Measurements from ENCODE around the gene ADIG.

Gene ADIG

GRCh38 chr20:38554986-38555385 lies 26.0 kb upstream of the ADIG start:
- H3K4me1 ChIP-seq (ENCODE audit: control insufficient read depth, insufficient read depth, low read length): peaks cover 11% of the 10 kb centered on the region
- no peaks in the 10 kb centered on the region for H3K27me3 ChIP-seq (replicated peaks; ENCODE audit: control insufficient read depth, insufficient read depth, low read length)
- DNase-seq (ENCODE audit: low read depth): no peak
- no peak overlapping the region for H3K4me3 ChIP-seq (ENCODE audit: low read length)
- H3K36me3 ChIP-seq (ENCODE audit: control insufficient read depth, insufficient read depth, low read length, severe bottlenecking): peaks cover 89% of the 10 kb centered on the region
- H3K9ac ChIP-seq (ENCODE audit: low read length): no peak overlapping the region
- no peaks in the 10 kb centered on the region for H3K9me3 ChIP-seq (ENCODE audit: control insufficient read depth, low read length)

DNA sequence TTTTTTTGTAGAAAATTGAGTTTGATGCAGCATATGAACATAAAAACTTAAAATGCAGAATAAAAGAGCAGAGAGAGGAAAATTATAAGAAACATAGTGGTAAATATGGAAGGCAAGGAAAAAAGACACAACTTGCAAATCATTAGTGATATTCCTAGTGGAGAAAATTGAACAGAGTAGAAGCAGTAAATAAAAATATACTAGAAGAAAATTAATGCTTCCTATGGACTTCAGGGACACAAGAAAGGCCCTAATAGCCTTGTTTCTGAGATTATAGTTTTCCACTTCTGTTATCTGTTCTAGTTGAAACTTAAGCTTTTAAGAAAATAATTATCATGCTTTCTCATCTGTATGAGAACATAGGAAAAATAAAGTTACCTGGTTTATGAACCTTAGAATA lies 25.6 kb upstream of the ADIG start:
- Histone ChIP-seq H3K9me3 (ENCODE audit: control insufficient read depth, low read length) (no peaks in the 10 kb centered on the region), H3K4me3 (ENCODE audit: low read length) (no peak overlapping the region), H3K27me3 (replicated peaks; ENCODE audit: control insufficient read depth, insufficient read depth, low read length) (no peaks in the 10 kb centered on the region), H3K36me3 (ENCODE audit: control insufficient read depth, insufficient read depth, low read length, severe bottlenecking) (peaks cover 93% of the 10 kb centered on the region), H3K9ac (ENCODE audit: low read length) (no peak overlapping the region), H3K4me1 (ENCODE audit: control insufficient read depth, insufficient read depth, low read length) (peaks cover 11% of the 10 kb centered on the region)
- no peak for DNase-seq (ENCODE audit: low read depth)

DNA sequence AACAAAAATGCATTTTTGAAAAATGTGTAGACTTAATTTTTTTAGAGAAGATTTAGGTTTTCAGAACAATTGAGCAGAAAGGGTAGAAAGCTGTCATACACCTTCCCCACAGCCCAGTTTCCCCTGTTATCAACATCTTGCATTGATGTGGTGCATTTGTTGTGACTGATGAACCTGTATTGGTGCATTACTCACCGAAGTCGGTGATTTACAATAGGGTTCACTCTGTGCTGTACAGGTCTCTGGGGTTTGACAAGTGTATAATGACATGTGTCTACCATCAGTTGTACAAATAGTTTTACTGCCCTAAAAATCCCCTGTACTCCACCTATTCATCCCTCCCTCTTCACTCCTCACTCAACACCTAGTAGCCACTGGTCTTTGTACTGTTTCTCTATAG lies 23.8 kb upstream of the ADIG start:
- no peak for DNase-seq (ENCODE audit: low read depth)
- Histone ChIP-seq H3K36me3 (ENCODE audit: control insufficient read depth, insufficient read depth, low read length, severe bottlenecking) (peaks cover 78% of the 10 kb centered on the region), H3K9me3 (ENCODE audit: control insufficient read depth, low read length) (no peaks in the 10 kb centered on the region), H3K9ac (ENCODE audit: low read length) (no peak overlapping the region), H3K27me3 (replicated peaks; ENCODE audit: control insufficient read depth, insufficient read depth, low read length) (no peaks in the 10 kb centered on the region), H3K4me1 (ENCODE audit: control insufficient read depth, insufficient read depth, low read length) (peaks cover 11% of the 10 kb centered on the region), H3K4me3 (ENCODE audit: low read length) (no peak overlapping the region)

- Histone ChIP-seq H3K4me3 (ENCODE audit: low read length) (no peak overlapping the region), H3K9ac (ENCODE audit: low read length) (no peak overlapping the region), H3K27me3 (replicated peaks; ENCODE audit: control insufficient read depth, insufficient read depth, low read length) (no peaks in the 10 kb centered on the region), H3K9me3 (ENCODE audit: control insufficient read depth, low read length) (no peaks in the 10 kb centered on the region), H3K36me3 (ENCODE audit: control insufficient read depth, insufficient read depth, low read length, severe bottlenecking) (peaks cover 75% of the 10 kb centered on the region), H3K4me1 (ENCODE audit: control insufficient read depth, insufficient read depth, low read length) (peaks cover 11% of the 10 kb centered on the region)
- DNase-seq (ENCODE audit: low read depth): no peak
Observed at GRCh38 chr20:38558596-38559360, 22.2 kb upstream of the ADIG start.

- Histone ChIP-seq H3K9me3 (ENCODE audit: control insufficient read depth, low read length) (no peaks in the 10 kb centered on the region), H3K9ac (ENCODE audit: low read length) (no peak overlapping the region), H3K27me3 (replicated peaks; ENCODE audit: control insufficient read depth, insufficient read depth, low read length) (no peaks in the 10 kb centered on the region), H3K4me1 (ENCODE audit: control insufficient read depth, insufficient read depth, low read length) (peaks cover 4% of the 10 kb centered on the region), H3K36me3 (ENCODE audit: control insufficient read depth, insufficient read depth, low read length, severe bottlenecking) (peaks cover 65% of the 10 kb centered on the region), H3K4me3 (ENCODE audit: low read length) (no peak overlapping the region)
- DNase-seq (ENCODE audit: low read depth): peak; percentile 42
Observed at GRCh38 chr20:38559764-38560163, 21.2 kb upstream of the ADIG start.

- Histone ChIP-seq H3K4me3 (ENCODE audit: low read length) (no peak overlapping the region), H3K27me3 (replicated peaks; ENCODE audit: control insufficient read depth, insufficient read depth, low read length) (no peaks in the 10 kb centered on the region), H3K36me3 (ENCODE audit: control insufficient read depth, insufficient read depth, low read length, severe bottlenecking) (peaks cover 57% of the 10 kb centered on the region), H3K9me3 (ENCODE audit: control insufficient read depth, low read length) (no peaks in the 10 kb centered on the region), H3K4me1 (ENCODE audit: control insufficient read depth, insufficient read depth, low read length) (no peaks in the 10 kb centered on the region), H3K9ac (ENCODE audit: low read length) (no peak overlapping the region)
- DNase-seq (ENCODE audit: low read depth): no peak
Observed at GRCh38 chr20:38563802-38564431, 17.1 kb upstream of the ADIG start.

- Histone ChIP-seq H3K36me3 (ENCODE audit: control insufficient read depth, insufficient read depth, low read length, severe bottlenecking) (peaks cover 57% of the 10 kb centered on the region), H3K4me3 (ENCODE audit: low read length) (no peak overlapping the region), H3K4me1 (ENCODE audit: control insufficient read depth, insufficient read depth, low read length) (no peaks in the 10 kb centered on the region), H3K9me3 (ENCODE audit: control insufficient read depth, low read length) (no peaks in the 10 kb centered on the region), H3K27me3 (replicated peaks; ENCODE audit: control insufficient read depth, insufficient read depth, low read length) (no peaks in the 10 kb centered on the region), H3K9ac (ENCODE audit: low read length) (no peak overlapping the region)
- no peak for DNase-seq (ENCODE audit: low read depth)
Observed at GRCh38 chr20:38564680-38565079, 16.3 kb upstream of the ADIG start.

DNA sequence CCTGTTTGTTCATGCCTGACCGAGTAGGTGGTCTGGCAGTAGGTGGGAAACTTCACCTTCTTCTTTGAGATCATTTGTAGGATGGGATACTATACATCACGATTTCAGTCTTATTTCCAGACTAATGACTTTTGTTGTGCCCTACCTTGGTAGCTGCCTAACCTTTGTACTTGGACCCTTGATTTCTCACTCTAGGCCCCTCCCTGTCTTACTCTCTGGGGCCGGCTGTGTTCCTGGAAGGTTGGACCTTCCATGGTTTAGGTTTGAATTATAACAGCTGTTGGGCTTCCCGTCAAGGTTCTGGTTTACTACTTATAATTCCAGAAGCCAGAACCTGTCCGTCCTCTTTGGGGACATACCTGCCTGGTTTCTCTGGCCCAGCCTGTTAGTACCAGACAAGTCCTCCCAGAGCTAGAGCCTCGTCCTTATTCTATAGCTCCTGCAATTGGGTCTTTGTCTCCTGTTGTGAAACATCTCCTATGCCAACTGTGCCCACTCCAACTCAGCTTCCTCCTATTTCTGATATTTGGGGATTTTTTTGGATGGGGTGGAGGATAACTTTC lies 14.9 kb upstream of the ADIG start:
- H3K36me3 ChIP-seq (ENCODE audit: control insufficient read depth, insufficient read depth, low read length, severe bottlenecking): peaks cover 61% of the 10 kb centered on the region
- DNase-seq (ENCODE audit: low read depth): no peak
- no peak overlapping the region for H3K4me3 ChIP-seq (ENCODE audit: low read length)
- no peaks in the 10 kb centered on the region for H3K9me3 ChIP-seq (ENCODE audit: control insufficient read depth, low read length)
- no peaks in the 10 kb centered on the region for H3K27me3 ChIP-seq (replicated peaks; ENCODE audit: control insufficient read depth, insufficient read depth, low read length)
- no peaks in the 10 kb centered on the region for H3K4me1 ChIP-seq (ENCODE audit: control insufficient read depth, insufficient read depth, low read length)
- H3K9ac ChIP-seq (ENCODE audit: low read length): no peak overlapping the region

- no peak for DNase-seq (ENCODE audit: low read depth)
- Histone ChIP-seq H3K9me3 (ENCODE audit: control insufficient read depth, low read length) (no peaks in the 10 kb centered on the region), H3K4me1 (ENCODE audit: control insufficient read depth, insufficient read depth, low read length) (peaks cover 5% of the 10 kb centered on the region), H3K4me3 (ENCODE audit: low read length) (no peak overlapping the region), H3K9ac (ENCODE audit: low read length) (no peak overlapping the region), H3K36me3 (ENCODE audit: control insufficient read depth, insufficient read depth, low read length, severe bottlenecking) (peaks cover 73% of the 10 kb centered on the region), H3K27me3 (replicated peaks; ENCODE audit: control insufficient read depth, insufficient read depth, low read length) (no peaks in the 10 kb centered on the region)
Observed at GRCh38 chr20:38569747-38570525, 11.1 kb upstream of the ADIG start.

DNA sequence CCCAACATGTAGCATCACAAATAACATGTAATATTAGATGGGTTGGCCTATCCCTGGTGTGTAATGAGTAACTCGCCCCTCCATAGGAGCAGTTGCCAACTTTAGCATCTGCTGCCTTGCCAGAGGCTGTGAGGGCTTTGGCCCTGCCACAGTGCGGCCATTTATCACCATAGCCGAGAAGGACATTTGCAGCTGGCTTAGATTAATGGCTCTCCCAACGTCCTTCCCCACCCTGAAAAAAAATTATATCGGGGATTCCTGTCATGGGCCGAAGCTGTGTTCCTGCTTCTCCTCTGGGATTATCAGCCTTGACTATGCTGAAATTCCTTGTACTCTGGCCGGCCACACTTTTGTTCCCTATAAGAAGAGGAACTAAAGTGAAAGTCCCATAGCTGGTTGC lies 7.6 kb upstream of the ADIG start:
- DNase-seq (ENCODE audit: low read depth): no peak
- H3K4me3 ChIP-seq (ENCODE audit: low read length): peak overlapping the region; percentile 1
- no peaks in the 10 kb centered on the region for H3K9me3 ChIP-seq (ENCODE audit: control insufficient read depth, low read length)
- no peak overlapping the region for H3K9ac ChIP-seq (ENCODE audit: low read length)
- peaks cover 78% of the 10 kb centered on the region for H3K36me3 ChIP-seq (ENCODE audit: control insufficient read depth, insufficient read depth, low read length, severe bottlenecking)
- H3K4me1 ChIP-seq (ENCODE audit: control insufficient read depth, insufficient read depth, low read length): peaks cover 5% of the 10 kb centered on the region
- no peaks in the 10 kb centered on the region for H3K27me3 ChIP-seq (replicated peaks; ENCODE audit: control insufficient read depth, insufficient read depth, low read length)
